Right ventricle myocardium inferior (tissue), 1 donor: Measurements from ENCODE around the gene COL6A3. TPM values are rescaled to one million over a fixed set of nuclear protein-coding genes. Genes with fewer than 3 reads are reported as not detected.

ENCODE experiments used
- ATAC-seq: fragments of 200-7000 bp; cut with Tn5 transposase; one replicate; pipeline ENCODE4 v1.9.1; 2020; ENCODE audit warnings: mild to moderate bottlenecking, moderate library complexity
- DNase-seq: peaks from one replicate; pipeline ENCODE4 v3.0.0; 2021; ENCODE audit errors: missing footprints
- intact Hi-C: fragments of 100-400 bp; cut with DNase I; formaldehyde crosslinking; loops from one replicate; pipeline ENCODE4 v1.11.0; 2022
- total RNA-seq: library from RNA; stranded (reverse); fragmentation: NEBNext Ultra II Directional; extraction: Animal tissue kit (Norgen Biotek cat#: 25700); gene quantifications from one replicate; pipeline ENCODE4 v1.2.1, GENCODE V29; 2021
- donor health status: DM: no; HTN: yes; CAD: no; lungs with severe emphysema.

COL6A3 gene
- total RNA-seq, 1 donor from 2014 or later, result 84.5 TPM

DNA sequence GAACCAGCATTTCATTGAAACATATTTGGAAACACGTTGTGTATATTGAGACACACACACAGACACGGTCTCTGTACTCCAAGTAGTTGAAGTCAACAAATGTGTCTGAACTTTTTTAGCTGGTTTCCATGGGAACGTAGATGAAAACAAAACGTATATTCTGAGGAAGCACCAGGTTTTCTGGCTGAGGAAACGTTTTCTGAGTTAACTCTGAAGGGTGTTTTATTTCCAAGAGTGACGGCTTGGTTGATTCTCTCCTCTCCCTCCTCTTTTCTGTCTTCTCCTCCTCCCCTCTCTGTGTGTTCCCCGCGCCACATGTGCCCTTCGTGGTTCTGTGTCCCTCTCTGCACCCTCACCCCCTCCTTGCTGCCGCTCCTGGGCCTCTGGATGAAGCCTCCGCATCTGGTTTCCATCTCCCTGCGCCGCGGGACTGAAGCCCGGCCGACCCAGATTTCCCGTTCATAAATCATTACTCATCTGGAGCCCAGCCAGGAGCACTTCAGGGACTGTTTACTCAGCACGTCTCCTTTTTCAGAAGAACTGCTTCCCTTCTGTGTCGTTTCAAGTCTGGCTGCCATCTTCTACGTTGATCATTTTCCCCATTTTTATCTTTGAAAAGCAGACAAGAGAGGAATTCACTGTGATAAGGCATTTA lies 122.7 kb downstream of the COL6A3 start:
- ATAC-seq (peak; percentile 95), DNase-seq (peak; percentile 97)
- intact Hi-C loops, result loop anchor here (1.0 to 5.0 kb wide), 3 partner anchors 24 to 84 kb away; no protein-coding TSS in a partner anchor

DNA sequence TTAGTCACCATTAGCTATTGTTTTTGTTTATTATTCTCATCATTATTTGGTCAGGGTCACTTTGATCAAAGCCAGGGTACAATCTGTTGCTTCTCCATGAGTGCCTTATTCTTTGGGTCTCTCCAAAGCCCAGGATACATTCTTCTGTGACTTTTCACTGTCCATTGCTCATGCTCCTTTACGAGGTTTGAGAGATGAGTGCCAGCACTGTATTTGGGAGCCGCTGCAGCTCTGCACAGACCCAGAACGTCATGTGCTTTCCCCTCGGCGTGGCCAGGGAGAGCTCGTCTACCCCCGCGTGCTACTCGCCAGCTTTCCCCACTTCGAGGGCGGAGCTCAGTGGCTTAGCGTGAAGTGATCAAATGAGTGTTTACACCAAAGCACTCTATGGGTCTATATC lies 123.7 kb downstream of the COL6A3 start:
- DNase-seq, result peak; percentile 93
- ATAC-seq, result peak; percentile 94
- intact Hi-C loops, result loop anchor here (2.0 to 5.0 kb wide), 2 partner anchors 25 to 83 kb away; no protein-coding TSS in a partner anchor

DNA sequence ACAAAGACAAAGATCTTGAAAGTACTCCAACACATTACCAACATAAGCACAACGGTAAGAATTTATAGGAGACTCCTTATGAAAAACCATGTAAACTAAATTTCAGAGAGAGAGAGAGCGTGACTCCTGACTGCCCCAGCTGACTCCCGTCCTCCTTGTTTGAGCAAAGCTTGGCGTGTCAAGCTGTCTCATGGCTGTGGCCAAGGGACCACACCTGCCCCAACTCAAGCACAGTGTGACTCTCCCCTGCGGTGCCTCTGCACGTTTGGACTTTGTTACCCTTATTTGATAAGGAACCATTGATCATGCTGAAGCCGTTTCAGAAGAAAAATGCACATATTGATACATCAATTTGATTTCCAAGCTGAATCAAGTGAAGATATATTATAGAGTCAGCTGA lies 124.8 kb downstream of the COL6A3 start:
- DNase-seq (no peak), ATAC-seq (no peak)
- intact Hi-C loops, result no loop called here

DNA sequence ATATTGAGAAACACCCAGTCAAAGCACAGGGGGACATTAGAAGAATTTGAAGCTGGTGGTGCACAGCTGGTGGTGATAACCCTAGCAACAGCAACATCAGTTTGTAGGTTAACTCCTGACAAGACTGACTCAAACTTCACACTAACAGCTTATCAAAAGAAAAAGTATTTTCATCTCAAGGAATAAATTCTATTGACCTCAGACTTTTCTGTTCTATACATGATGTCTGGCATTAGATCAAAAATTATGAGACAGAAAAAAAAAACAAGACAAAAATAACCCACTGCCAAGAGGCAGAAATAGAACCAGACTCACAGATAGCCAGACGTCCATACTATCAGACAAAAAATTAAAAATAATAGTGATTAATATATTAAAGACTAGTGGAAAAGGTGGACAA lies 126.1 kb downstream of the COL6A3 start:
- no peak for DNase-seq
- intact Hi-C loops, result no loop called here
- ATAC-seq, result no peak

DNA sequence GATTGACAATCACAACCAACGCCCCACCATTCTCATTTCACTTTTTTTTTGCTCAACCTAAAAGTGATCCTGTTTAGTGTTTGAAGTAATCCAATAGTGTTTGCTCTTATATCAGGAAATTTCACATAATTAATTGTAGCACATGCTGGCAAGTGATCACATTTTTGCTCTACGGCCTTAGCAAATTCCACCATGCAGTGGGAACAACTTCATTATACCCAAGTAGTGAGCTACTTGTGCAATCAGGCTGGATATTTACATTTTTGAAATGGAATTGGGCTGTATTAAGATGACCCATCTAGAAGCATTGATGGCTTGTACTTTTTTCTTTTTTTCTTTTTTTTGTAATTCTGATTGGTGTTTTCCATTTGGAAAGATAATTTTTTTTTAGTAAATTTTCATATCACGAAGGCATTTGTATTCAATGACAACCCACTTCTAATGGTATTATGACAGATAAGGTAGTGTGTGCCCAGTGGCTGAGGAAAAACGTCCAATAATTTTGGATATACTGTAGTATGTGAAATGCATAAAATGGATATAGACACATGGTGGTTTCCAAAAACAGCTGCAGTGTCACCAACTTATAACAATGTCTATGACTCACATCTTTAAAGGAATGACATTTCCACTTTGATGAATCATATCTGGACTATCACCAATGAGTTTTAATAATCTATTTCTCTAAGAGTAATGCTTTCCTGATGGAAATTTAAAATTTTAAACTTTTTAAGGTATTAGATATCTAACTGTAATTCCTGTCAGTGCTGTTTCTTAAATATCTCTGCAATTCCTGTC lies 130.6 kb downstream of the COL6A3 start:
- ATAC-seq, result no peak
- no peak for DNase-seq
- intact Hi-C loops, result no loop called here

DNA sequence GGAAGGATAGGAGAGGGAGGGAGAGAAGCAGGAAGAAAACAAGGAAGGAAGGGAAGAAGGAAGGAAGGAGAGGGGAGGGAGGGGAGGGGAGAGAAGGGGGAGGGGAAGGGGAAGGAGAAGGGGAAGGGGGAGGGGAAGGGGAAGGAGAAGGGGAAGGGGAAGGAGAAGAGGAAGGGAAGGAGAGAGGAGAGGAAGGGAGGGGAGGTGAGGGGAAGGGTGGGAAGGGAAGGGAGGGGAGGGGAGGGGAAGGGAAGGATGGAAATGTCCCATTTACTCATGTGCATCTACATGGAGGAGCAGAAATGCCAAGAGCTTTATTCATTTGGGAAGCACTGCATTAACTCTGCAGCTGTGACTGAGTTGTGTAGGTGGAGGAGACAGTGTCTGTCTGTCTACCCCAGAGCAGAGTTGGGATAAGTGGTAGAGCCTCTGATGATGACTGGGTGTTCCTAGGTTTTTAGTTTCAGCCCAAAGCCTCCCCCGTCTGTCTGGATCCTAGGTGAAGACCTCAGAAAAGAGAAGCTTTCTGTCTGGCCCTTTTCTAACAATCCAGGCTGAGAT lies 131.3 kb downstream of the COL6A3 start:
- DNase-seq (no peak), ATAC-seq (no peak)
- intact Hi-C loops, result no loop called here

DNA sequence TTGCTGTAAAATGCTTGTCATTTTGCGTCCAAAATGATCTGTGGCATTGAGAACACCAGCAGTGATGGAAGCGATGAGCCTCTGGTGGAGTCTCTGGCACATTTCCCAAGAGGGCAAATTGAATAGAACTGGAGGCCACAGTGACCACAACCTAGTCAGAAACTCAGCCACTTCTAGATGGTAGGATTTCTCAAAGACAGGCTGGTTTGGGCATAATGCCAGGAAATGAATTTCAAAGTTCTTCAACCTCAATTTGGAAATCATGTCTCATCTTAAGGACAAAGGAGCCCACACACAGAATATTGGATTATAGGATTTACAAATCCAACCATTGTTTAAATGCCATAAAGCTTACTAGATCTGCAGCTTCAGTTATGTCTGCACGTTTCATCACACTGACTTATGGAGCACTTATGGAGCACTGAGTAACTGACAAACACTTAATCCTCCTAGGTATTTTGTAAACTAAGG lies 132.1 kb downstream of the COL6A3 start:
- intact Hi-C loops, result no loop called here
- DNase-seq (no peak), ATAC-seq (no peak)

DNA sequence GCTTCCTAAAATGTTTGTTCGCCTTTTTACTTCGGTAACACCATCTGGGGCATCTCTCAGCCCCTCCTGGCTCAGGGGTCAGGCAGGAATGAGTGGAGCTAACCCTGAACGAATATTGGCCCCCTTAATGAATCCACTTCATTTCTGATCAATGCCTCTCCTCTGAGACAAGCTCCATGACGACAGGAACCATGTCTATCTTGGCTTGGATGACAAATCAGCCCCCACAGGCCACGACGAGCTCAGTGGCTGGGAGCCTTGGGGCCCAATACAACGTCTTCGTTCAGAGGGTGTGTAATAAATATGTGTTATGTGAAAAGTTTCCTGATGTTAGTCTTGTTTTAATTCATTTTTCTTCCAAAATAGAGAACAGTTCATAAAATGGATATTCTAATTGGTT lies 133.0 kb downstream of the COL6A3 start:
- intact Hi-C loops, result no loop called here
- no peak for DNase-seq
- ATAC-seq, result no peak

DNA sequence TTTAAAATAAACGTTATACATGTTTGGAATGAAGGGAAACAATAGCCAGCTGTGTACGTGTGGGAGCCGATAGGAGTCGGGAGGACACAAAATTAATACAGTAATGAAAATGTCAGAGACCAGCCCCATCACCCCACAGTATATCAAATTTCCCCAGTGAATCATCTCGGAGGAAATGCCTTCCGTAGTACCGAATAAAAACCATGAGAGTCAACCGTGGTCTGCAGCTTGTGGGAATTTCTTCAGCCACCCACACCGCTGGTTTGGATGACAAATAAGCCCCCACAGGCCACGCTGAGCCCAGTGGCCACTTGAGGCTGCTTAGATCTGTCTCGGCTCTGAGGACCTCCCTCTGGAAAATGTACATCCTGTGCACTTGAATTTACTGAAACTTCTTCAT lies 133.7 kb downstream of the COL6A3 start:
- ATAC-seq (no peak), DNase-seq (no peak)
- intact Hi-C loops, result no loop called here

DNA sequence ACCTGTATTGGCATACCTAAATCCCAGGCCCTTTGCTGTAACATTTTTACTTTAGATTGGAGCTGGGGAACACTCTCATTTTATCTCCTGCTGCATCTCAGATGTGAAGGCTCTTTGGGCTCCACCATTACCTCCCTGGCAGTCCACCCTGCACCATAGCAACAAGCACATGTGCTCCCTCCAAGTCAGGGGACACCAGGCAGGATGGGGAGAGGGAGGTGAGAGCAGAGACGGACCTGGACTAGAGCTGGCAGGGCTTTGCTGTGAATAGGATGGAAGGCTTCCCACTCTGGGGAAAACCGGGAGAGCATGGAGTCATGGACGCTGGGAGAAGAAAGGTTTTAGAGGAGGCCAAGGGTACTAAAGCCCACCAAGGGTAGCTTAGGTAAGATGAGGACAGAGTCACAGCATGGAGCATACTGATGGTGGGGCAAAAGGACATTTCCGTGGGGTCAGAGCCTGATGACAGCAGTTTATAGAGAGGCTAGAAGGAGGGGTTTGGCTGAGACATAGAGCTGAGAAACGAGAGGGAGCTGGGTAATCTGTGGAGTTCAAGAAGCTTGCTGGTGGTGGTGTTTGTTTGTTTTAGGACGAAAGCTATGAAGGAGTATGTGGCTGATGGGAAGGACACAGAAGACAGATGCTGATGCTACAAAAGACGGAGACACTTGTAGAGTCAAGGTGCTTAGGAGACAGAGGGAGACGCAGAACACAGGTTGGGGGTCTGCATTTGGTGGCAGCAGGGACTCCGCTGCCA lies 134.8 kb downstream of the COL6A3 start:
- DNase-seq (no peak), ATAC-seq (peak; percentile 27)
- intact Hi-C loops, result no loop called here

DNA sequence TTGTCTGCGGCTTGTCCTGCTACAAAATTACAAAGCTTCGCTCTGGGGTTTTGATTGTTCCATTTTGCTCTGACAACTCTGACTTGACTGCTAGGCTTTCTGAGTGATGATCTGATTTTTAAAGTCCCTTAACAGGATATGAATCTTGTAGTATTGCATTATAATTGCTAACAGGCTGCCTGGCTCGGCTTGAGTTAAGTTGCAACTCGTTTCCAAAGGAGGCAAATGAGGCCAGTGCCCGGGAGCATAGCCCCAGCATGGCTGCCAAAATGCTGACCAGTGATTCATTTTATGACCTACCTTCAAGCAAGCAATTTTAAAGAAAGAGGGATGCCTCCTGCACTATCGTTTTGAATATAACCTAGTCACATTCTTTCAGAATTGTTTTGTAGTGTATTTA lies 135.4 kb downstream of the COL6A3 start:
- ATAC-seq (peak; percentile 85), DNase-seq (peak; percentile 73)
- intact Hi-C loops, result no loop called here

DNA sequence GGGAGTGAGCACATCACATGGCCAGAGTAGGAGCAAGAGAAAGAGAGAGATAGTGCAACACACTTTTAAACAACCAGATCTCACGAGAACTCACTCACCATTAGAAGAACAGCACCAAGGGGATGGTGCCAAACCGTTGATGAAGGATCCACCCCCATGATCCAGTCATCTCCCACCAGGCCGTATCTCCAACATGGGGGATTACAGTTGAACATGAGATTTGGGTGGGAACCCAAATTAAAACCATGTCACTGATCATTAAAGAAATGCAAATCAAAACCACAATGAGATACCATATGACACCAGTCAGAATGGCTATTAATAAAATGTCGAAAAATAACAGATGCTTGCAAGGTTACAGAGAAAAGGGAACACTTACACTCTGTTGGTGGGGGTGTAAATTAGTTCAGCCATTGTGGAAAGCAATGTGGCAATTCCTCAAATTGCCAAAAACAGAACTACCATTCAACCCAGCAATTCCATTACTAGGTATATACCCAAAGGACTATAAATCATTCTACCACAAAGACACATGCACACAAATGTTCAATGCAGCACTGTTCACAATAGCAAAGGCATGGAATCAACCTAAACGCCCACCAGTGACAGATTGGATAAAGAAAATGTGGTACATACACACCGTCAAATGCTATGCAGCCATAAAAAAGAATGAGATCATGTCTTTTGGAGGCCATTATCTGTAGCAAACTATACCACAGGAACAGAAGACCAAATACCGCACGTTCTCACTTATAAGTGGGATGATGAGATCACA lies 137.1 kb downstream of the COL6A3 start:
- DNase-seq (no peak), ATAC-seq (no peak)
- intact Hi-C loops, result no loop called here

Other genes with a start within 250 kb of the COL6A3 start
- gene MLPH, start 73.1 kb upstream of the COL6A3 start, total RNA-seq, result 79.0 TPM
- not detected for gene PRLH, start 152.4 kb upstream of the COL6A3 start, total RNA-seq
- 2.4 TPM for gene RAB17, start 176.6 kb upstream of the COL6A3 start, total RNA-seq
- 104 TPM for gene LRRFIP1, start 213.4 kb upstream of the COL6A3 start, total RNA-seq